Mucosa of stomach (tissue), 1 donor: ENCODE data around the gene GPBP1L1.
"Not testable (repeated sequence)": the region's sequence is repeated elsewhere in the genome, so short reads cannot be mapped to it uniquely, and the experiment has no call there.

ENCODE experiments used
- H3K27me3 ChIP-seq: one replicate; pipeline ENCODE4 v1.7.0; 2013; ENCODE audit warnings: mild to moderate bottlenecking, low read length; ENCODE audit not compliant: control insufficient read depth, insufficient read depth
- H3K36me3 ChIP-seq: one replicate; pipeline ENCODE4 v1.7.0; 2013; ENCODE audit warnings: low read length; ENCODE audit not compliant: control insufficient read depth, insufficient read depth
- H3K4me1 ChIP-seq: one replicate; pipeline ENCODE4 v1.7.0; 2013; ENCODE audit warnings: mild to moderate bottlenecking, low read length; ENCODE audit not compliant: control insufficient read depth, insufficient read depth
- H3K4me3 ChIP-seq: one replicate; pipeline ENCODE4 v1.7.0; 2013; ENCODE audit warnings: low read length
- H3K9ac ChIP-seq: one replicate; pipeline ENCODE4 v1.7.0; 2013; ENCODE audit warnings: mild to moderate bottlenecking, low read length, moderate library complexity
- H3K9me3 ChIP-seq: one replicate; pipeline ENCODE4 v1.7.0; 2013; ENCODE audit warnings: mild to moderate bottlenecking, low read length, moderate library complexity; ENCODE audit not compliant: control insufficient read depth
- donor health status: Pancreatic carcinoma.

The GPBP1L1 gene

GRCh38 chr1:45686288-45687013 is at the start of gene GPBP1L1:
TSS of gene GPBP1L1 (minus strand) at chr1:45686533. CDS start at chr1:45659087, 27,446 bp downstream.
- Histone ChIP-seq H3K4me1 (peaks cover 5% of the 10 kb centered on the region), H3K9ac (peak within 1 kb of the TSS; percentile 94), H3K4me3 (peak within 1 kb of the TSS; percentile 85), H3K27me3 (no peaks in the 10 kb centered on the region), H3K9me3 (no peaks in the 10 kb centered on the region), H3K36me3 (no peaks in the 10 kb centered on the region)

GRCh38 chr1:45730780-45731319 is 44.5 kb upstream of the GPBP1L1 start:
- H3K9ac ChIP-seq, result no peak overlapping the region

GRCh38 chr1:45730075-45730779 is 43.9 kb upstream of the GPBP1L1 start:
- Histone ChIP-seq H3K9me3 (no peaks in the 10 kb centered on the region), H3K27me3 (no peaks in the 10 kb centered on the region), H3K9ac (no peak overlapping the region), H3K4me3 (no peak overlapping the region), H3K4me1 (no peaks in the 10 kb centered on the region), H3K36me3 (no peaks in the 10 kb centered on the region)

More at GRCh38 chr1:45730780-45731319, 44.5 kb upstream of the GPBP1L1 start:
- no peaks in the 10 kb centered on the region for H3K27me3 ChIP-seq
- H3K36me3 ChIP-seq, result no peaks in the 10 kb centered on the region
- H3K4me3 ChIP-seq, result no peak overlapping the region
- no peaks in the 10 kb centered on the region for H3K4me1 ChIP-seq
- H3K9me3 ChIP-seq, result no peaks in the 10 kb centered on the region

GRCh38 chr1:45726007-45726406 is 39.7 kb upstream of the GPBP1L1 start:
- H3K36me3 ChIP-seq, H3K9me3 ChIP-seq, H3K9ac ChIP-seq, H3K27me3 ChIP-seq, H3K4me1 ChIP-seq, H3K4me3 ChIP-seq: not testable (repeated sequence)

GRCh38 chr1:45723248-45723930 is 37.1 kb upstream of the GPBP1L1 start:
- Histone ChIP-seq H3K9ac (no peak overlapping the region), H3K4me1 (no peaks in the 10 kb centered on the region), H3K4me3 (no peak overlapping the region), H3K36me3 (no peaks in the 10 kb centered on the region), H3K27me3 (no peaks in the 10 kb centered on the region), H3K9me3 (no peaks in the 10 kb centered on the region)

GRCh38 chr1:45722809-45723208 is 36.5 kb upstream of the GPBP1L1 start:
- no peaks in the 10 kb centered on the region for H3K9me3 ChIP-seq
- no peak overlapping the region for H3K4me3 ChIP-seq
- H3K27me3 ChIP-seq, result no peaks in the 10 kb centered on the region
- no peaks in the 10 kb centered on the region for H3K4me1 ChIP-seq
- no peak overlapping the region for H3K9ac ChIP-seq
- H3K36me3 ChIP-seq, result no peaks in the 10 kb centered on the region

- Histone ChIP-seq H3K9ac (no peak overlapping the region), H3K9me3 (no peaks in the 10 kb centered on the region), H3K4me3 (no peak overlapping the region), H3K4me1 (no peaks in the 10 kb centered on the region), H3K27me3 (no peaks in the 10 kb centered on the region), H3K36me3 (no peaks in the 10 kb centered on the region)
Measured at GRCh38 chr1:45721207-45721606, 34.9 kb upstream of the GPBP1L1 start.

GRCh38 chr1:45718289-45718688 is 32.0 kb upstream of the GPBP1L1 start:
- H3K9me3 ChIP-seq, result no peaks in the 10 kb centered on the region
- H3K9ac ChIP-seq, result no peak overlapping the region
- no peak overlapping the region for H3K4me3 ChIP-seq
- no peaks in the 10 kb centered on the region for H3K36me3 ChIP-seq
- no peaks in the 10 kb centered on the region for H3K4me1 ChIP-seq
- no peaks in the 10 kb centered on the region for H3K27me3 ChIP-seq

- not testable (repeated sequence) for H3K9me3 ChIP-seq, H3K27me3 ChIP-seq, H3K36me3 ChIP-seq, H3K4me1 ChIP-seq, H3K4me3 ChIP-seq, H3K9ac ChIP-seq
Measured at GRCh38 chr1:45717386-45717785, 31.1 kb upstream of the GPBP1L1 start.

- H3K9me3 ChIP-seq, result no peaks in the 10 kb centered on the region
Measured at GRCh38 chr1:45716700-45717099, 30.4 kb upstream of the GPBP1L1 start.

GRCh38 chr1:45713711-45714110 is 27.4 kb upstream of the GPBP1L1 start:
- Histone ChIP-seq H3K4me3 (no peak overlapping the region), H3K4me1 (no peaks in the 10 kb centered on the region), H3K9me3 (no peaks in the 10 kb centered on the region), H3K36me3 (no peaks in the 10 kb centered on the region), H3K9ac (no peak overlapping the region), H3K27me3 (no peaks in the 10 kb centered on the region)

More at GRCh38 chr1:45716700-45717099, 30.4 kb upstream of the GPBP1L1 start:
- Histone ChIP-seq H3K4me1 (no peaks in the 10 kb centered on the region), H3K27me3 (no peaks in the 10 kb centered on the region), H3K36me3 (no peaks in the 10 kb centered on the region), H3K4me3 (no peak overlapping the region), H3K9ac (no peak overlapping the region)

- no peaks in the 10 kb centered on the region for H3K36me3 ChIP-seq
- H3K4me1 ChIP-seq, result no peaks in the 10 kb centered on the region
- no peaks in the 10 kb centered on the region for H3K27me3 ChIP-seq
- no peak overlapping the region for H3K9ac ChIP-seq
- no peaks in the 10 kb centered on the region for H3K9me3 ChIP-seq
- H3K4me3 ChIP-seq, result no peak overlapping the region
Measured at GRCh38 chr1:45704637-45705036, 18.3 kb upstream of the GPBP1L1 start.
